ENCODE results near the gene IFITM5. TPM values are rescaled to one million over a fixed set of nuclear protein-coding genes. Genes with fewer than 3 reads are reported as not detected.

Gene IFITM5
- total RNA-seq, 1 experiment from 2014 or later, result not detected

DNA sequence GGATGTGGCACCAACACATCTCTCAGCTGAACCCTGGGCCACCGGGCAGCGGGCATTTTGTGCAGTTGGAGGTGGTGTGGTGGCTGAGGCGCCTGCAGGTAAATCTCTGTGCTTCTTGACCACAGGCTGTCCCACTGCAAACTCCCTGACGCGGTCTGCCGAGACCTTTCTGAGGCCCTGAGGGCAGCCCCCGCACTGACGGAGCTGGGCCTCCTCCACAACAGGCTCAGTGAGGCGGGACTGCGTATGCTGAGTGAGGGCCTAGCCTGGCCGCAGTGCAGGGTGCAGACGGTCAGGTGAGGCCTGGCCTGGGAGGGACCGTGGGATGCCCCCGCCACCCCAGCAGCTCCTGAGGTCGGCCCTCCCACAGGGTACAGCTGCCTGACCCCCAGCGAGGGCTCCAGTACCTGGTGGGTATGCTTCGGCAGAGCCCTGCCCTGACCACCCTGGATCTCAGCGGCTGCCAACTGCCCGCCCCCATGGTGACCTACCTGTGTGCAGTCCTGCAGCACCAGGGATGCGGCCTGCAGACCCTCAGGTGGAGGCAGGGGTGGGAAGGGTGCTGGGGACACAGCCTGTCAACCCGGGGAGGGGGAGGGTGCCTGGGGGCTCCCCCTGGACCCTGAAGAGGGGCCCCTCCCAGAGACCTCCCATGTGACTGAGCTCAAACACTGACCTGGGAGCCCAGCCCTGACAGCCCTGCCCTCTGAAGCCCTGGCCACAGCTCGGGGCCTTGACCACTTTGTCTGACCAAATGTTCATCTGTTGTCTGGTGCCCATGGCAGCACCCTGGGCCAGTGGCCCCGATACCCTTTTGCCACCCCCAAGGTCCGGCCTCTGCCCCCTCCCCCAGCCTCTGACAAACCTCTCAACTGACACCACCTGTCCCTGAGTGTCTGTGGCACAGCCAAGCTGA lies 15.0 kb downstream of the IFITM5 start:
- no peak for DNase-seq (ENCODE audit: low spot score)

DNA sequence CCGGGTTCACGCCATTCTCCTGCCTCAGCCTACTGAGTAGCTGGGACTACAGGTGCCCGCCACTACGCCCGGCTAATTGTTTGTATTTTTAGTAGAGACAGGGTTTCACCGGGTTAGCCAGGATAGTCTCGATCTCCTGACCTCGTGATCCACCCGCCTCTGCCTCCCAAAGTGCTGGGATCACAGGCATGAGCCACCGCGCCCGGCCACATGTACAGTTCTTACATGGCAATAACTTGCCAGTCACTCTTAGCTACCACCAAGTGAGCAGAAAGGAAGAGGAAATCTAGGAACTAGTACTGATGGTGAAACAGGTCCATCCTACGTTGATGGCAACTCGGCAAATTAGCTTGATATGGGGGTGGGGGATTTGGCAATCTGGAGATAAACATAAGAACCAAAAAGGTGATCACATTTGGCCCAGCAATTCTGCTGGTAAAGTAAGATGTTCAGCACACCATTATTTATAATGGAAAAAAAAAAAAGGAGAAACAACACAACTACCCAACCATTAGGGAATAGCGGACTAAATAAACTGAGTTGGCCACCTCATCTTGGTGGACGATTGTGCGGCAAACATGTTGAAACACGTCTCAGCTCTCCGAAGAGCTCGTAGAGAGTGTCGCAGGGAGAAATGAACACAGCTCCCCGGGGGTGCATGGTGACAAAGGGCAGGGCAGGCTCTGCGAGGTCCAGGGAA lies 15.8 kb downstream of the IFITM5 start:
- DNase-seq (ENCODE audit: low spot score), result no peak

DNA sequence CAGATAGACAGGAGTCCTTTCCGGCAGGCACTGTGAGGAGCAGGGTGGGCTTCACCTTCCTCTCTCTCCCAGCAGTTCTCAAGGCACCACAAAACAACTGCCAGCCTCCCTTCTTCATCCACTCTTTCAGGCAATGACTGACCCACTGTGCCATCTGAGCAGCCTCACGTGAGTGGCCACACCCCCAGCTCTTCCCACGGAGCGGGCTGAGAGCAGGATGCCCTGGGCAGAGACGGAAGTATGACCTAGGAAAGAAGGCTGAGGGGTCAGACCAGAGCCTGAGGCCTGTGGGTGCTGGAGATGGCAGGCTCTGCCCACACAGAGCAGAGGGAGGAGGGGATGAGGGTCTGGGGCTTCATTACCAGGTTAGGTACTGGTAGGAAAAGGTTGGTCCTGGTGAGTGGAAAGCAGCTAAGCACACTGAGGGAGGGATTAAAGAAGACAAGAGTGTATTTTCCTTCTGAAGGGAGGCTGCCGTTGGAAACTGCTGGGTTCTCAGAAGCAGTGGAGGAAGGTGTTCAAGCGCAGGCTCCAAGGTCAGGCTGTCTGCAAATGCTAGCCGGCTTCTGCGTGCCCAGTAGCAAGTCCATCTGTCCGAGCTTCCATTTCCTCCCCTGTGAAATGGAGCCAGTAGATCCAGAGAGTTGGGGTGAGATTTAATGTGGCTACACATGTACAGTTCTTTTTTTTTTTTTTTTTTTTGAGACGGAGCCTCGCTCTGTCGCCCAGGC lies 16.5 kb downstream of the IFITM5 start:
- DNase-seq (ENCODE audit: low spot score), result no peak

DNA sequence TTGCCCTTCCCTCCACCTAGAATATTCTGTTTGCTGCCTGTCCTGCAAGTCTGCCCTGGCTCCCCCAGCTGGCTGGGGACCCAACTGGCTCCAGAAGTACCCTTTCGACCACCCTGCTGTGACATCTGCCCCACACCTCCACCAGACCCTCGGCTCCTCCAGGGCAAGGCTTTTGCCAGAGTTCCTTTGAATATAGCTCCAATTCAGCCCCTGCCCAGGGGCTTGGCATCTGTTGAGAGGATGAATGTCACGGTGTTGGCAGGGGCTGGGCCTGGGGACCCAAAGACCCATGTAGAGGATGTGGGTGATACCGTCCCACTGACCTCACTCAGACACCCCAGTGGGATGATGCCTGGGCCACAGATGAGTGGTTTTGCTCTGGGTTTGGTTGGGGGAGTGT lies 17.2 kb downstream of the IFITM5 start:
- DNase-seq (ENCODE audit: low spot score), result no peak

DNA sequence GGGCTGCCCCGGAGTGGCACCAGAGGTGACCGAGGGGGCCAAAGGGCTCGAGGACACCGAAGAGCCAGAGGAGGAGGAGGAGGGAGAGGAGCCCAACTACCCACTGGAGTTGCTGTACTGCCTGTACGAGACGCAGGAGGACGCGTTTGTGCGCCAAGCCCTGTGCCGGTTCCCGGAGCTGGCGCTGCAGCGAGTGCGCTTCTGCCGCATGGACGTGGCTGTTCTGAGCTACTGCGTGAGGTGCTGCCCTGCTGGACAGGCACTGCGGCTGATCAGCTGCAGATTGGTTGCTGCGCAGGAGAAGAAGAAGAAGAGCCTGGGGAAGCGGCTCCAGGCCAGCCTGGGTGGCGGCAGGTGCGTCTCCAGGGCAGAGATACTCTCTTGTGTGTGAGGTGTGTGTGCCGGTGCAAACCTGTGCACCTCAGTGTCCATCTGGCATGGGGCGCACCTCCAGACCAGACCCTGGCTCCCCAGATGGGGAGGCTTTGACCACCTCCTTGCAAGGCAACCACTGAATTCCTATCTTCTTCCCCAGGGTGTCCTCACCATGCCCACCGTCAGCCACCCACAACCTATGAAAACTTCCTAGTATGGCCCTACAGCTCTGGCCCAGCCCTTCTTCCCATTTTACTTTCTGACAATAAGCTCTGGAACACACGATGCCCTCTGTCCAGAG lies 17.7 kb downstream of the IFITM5 start:
- no peak for DNase-seq (ENCODE audit: low spot score)

DNA sequence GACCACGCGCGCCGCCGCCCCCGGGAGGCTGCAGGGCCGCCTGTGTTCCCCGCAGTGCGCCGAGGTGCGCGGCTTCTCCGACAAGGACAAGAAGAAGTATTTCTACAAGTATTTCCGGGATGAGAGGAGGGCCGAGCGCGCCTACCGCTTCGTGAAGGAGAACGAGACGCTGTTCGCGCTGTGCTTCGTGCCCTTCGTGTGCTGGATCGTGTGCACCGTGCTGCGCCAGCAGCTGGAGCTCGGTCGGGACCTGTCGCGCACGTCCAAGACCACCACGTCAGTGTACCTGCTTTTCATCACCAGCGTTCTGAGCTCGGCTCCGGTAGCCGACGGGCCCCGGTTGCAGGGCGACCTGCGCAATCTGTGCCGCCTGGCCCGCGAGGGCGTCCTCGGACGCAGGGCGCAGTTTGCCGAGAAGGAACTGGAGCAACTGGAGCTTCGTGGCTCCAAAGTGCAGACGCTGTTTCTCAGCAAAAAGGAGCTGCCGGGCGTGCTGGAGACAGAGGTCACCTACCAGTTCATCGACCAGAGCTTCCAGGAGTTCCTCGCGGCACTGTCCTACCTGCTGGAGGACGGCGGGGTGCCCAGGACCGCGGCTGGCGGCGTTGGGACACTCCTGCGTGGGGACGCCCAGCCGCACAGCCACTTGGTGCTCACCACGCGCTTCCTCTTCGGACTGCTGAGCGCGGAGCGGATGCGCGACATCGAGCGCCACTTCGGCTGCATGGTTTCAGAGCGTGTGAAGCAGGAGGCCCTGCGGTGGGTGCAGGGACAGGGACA lies 18.4 kb downstream of the IFITM5 start:
- no peak for DNase-seq (ENCODE audit: low spot score)

DNA sequence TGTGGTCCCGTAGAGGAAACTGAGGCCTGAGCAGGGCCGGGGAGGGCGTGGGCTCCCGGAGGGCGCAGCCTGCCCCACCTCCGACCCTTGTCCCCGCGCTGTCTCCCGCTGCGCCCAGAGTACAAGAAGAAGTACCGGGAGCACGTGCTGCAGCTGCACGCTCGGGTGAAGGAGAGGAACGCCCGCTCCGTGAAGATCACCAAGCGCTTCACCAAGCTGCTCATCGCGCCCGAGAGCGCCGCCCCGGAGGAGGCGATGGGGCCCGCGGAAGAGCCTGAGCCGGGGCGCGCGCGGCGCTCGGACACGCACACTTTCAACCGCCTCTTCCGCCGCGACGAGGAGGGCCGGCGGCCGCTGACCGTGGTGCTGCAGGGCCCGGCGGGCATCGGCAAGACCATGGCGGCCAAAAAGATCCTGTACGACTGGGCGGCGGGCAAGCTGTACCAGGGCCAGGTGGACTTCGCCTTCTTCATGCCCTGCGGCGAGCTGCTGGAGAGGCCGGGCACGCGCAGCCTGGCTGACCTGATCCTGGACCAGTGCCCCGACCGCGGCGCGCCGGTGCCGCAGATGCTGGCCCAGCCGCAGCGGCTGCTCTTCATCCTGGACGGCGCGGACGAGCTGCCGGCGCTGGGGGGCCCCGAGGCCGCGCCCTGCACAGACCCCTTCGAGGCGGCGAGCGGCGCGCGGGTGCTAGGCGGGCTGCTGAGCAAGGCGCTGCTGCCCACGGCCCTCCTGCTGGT lies 19.2 kb downstream of the IFITM5 start:
- no peak for DNase-seq (ENCODE audit: low spot score)

DNA sequence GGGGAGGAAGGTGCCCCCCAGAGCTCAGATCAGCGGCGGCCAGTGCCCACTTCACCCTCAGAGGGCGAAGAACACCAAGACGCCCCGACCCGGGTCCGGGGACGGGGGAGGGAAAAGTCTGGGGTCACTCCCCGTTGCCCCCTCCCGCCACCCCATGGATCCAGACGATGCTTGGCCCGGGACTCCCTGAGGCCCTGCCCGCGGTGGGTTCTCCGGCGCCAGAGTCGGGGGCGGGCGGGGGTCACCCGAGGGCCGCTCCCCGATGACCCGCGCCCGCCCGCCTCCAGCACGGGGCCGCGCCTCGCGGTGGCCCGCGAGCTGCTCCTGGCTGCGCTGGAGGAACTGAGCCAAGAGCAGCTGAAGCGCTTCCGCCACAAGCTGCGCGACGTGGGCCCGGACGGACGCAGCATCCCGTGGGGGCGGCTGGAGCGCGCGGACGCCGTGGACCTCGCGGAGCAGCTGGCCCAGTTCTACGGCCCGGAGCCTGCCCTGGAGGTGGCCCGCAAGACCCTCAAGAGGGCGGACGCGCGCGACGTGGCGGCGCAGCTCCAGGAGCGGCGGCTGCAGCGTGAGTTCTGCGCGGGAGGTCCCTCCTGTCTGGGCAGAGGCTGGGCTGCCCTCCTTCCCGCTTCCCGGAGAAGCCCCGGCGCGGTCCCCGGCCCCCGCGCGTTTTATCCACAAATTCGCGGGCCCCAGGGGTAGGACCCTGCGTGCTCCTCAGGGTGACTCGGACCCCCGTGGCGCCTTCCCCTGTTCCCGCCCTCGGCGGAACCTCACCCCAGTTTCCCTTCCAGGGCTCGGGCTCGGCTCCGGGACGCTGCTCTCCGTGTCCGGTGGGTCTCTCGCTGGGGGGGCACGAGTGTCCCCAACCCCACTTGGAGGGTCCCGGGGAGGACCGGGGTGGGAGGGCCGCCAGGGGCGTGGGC lies 20.0 kb downstream of the IFITM5 start:
- DNase-seq (ENCODE audit: low spot score), result no peak

DNA sequence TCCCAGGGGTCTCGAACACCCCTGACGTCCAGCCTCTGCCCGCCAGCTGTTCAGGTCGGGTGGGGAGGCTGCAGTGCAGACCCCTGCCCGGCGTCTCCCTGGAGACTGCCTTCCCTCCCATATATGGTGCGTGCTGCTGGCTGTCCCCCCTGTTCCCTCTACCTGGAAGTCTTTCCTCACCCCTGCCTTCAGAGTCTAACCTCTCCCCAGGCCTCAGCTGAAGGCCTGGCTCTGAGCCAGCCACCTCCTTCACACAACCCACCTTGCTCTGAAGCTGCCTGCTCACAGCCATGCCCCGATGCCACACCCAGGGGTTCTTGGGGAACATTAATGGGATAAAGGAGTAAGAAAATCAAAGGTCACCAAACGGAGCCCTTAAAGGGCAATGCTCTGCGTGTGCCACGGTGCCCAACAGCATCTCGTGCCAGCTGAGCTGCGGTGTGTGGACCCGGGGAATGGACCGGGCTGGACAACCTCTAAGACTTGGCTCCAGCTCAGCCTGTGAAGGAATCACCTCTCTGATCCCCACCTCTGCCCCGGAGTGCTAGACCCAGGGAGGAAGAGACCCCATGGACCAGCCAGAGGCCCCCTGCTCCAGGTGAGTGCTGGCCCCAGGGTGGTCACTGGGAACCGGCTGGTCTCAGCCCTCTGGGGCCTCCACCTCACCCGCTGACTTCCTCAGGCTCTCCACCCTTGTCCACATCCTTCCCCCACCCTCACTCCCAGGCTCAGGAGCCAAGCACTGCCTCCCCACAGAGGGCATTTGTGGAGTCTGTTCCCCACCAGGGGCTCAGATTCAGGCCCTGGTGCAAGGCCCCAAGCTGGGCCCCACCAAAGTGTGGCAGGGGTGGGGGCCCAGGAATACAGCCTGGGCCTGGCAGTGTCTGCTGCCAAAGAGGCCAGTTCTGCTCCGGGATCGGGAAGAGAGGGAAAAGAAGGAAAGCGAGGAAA lies 21.1 kb downstream of the IFITM5 start, which contains the start of gene NLRP6:
TSS of gene NLRP6 (plus strand) at position 407 of the 951 bp plus-strand sequence. CDS start at position 570, 163 bp downstream.
- DNase-seq (ENCODE audit: low spot score), result no peak

DNA sequence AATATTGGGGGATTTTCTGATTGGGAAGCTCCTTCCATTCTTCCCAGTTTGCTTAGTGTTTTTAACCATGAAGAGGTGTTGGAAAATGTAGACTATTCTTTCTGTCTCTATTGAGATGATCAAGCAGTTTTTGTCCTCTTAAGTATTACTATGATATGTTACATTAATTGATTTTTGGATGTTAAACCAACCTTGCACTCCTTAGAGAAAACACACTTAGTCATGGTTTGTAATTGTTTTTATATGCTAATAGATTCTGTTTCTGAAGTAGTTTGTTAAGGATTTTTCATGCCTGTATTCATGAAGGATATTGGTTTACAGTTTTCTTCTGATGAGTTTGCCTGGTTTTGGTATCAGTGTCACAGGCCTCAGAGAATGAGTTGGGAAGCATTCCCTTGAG lies 23.1 kb downstream of the IFITM5 start:
- DNase-seq (ENCODE audit: low spot score), result no peak

DNA sequence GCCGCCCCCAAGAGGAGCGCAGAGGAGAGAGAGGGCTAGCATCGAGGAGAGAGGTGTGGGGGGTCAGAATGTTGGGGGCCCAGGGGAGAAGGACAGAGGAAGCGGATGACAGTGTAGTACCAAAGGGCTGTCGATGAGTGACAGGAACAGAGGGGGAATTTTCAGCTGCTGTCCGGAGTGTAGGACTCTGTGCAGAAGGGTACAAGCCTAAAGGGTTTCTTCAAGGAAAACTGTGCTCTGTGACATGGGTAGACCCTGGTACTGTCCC lies 26.5 kb downstream of the IFITM5 start:
- DNase-seq (ENCODE audit: low spot score), result no peak

DNA sequence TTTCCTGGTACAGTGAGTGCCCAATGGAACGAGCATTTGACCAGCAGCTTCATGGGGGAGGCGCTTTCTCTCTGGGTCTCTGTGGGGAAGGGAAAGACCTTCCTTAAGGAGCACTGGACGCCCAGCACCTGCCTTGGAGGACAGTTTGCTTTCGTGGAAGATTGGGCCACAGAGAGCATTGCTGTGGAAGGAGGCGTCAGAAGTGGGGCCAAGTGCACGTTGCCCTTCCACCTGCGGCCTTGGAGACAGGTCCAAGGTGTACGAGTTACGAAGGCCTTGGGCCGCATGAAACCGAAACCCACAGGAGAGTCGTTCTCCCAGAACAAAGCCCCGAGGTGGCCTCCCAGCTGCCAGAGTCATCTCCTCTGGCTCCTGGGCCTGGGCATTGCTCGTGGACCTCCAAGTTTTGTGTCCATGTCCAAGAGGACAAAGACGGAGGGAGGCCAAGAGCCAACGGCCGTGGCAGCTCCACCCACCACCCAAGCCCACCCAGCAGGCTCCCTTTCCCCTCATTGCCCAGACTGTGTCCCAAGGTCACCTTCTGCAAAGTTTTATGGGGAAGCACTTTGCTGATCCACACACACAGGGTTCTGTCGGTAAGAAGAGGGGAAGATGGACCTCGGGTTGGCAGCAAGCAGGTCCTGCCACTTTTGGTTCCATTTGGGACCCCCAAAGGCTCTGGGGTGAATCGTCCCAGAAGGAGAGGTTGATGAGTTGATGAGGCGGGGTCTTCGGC lies 27.0 kb downstream of the IFITM5 start:
- DNase-seq (ENCODE audit: low spot score), result no peak

DNA sequence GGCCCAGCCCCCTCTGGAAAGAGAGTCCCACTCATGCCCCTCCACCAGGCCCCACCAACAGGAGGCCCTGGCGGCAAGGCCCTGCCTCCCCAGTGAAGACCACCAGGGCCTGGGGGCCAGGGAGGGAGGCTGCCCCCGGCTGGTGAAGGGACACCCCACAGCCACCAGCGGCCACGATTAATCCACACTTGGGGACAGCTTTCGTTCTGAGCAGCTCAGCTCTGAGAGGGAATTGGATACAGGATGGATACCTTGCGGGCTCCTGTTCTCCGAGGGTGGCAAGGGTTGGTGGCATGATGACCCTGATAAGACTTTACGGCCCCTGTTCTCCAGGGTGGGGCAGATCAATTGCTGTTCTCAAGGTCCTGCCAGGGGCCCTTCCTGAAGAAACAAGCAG lies 28.0 kb downstream of the IFITM5 start:
- no peak for DNase-seq (ENCODE audit: low spot score)

DNA sequence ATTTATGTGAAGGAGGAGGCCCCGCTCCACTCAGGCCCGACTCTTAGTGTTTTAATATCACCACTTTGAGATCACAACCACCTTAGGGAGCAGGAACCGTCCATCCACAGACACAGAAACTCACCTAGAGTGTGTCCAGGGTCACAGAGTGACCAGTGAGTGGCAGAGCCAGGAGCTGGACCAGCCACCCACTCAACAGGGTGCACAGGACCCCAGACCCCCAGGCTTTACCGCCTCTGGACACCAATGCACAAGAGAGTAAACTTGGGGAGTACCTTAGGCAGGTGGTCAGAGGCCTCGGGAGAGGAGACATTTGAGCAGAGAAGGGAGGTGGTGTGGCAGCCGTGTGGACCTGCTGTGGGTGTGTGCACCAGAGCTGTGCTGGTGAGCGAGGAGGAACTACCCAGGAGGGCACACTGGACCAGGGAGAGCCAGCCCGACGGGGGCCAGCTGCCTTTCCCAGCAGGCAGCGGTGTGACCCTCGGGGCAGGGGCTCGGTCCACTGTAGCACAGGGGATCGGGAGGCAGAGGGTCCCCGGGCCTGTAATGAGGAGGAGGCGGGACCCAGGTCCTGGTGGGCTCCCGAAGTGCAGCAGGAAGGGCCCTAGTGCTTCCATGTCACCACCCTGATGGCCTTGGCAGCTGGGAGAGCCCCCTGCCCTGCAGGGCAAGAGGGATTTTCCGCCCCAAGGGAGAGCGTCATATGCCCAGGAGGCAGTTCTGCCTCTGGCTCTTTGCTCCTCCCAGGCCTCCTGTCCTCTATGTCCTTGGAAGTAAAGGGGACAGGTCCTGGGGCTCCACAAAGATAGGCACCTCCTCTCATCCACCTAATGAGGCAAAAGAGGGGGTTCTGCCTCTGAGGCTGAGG lies 28.6 kb downstream of the IFITM5 start:
- no peak for DNase-seq (ENCODE audit: low spot score)

DNA sequence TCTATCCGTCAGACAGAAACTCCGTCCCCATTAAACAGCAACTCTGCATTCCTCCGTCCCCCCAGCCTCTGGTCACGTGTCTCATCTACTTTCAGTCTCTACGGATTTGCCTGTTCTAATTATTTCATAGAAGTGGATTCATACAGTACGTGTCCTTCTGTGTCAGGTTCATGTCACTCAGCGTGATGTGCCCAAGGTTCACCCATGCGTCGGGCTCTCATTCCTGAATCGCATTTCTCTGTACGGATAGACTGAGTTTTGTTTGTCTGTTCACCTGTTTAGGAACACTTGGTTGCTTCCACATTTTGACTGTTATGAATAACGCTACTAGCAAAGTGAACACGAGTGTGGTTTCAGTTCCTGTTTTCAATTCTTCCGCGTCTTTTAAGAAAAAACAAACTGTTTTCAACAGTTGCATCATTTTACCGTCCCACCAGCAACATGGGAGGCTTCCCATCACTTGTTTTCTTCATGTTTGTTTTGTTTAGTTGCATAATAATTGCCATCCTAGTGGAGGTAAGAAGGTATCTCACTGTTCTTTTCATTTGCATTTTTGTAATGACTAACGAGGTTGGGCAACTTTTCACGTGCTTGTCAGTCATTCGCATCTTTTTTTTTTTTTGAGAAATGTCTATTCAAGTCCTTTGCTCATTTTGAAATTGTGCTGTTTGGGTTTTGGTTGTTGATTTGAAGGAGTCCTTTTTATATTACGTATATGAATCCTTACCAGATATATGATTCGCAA lies 30.0 kb downstream of the IFITM5 start:
- peak; percentile 57 for DNase-seq (ENCODE audit: low spot score)

DNA sequence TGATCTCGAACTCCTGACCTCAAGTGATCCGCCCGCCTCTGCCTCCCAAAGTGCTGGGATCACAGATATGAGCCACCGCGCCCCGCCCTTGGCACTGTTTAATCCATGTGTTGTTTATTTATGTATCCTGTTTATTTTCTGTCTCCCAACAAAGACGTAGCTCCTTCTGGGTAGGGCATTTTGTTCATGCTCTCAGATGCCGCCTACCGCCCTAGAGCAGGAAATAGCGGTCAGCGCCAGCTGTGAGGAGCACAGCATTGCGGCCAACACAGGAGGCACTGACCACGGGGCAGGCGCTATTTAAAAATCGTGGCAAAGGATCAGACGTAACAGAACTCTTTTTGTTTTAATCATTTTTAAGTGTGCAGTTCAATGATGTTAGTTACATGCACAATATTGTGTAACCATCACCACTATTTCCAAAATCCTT lies 30.6 kb downstream of the IFITM5 start:
- DNase-seq (ENCODE audit: low spot score), result peak; percentile 99
